Lower leg skin (tissue), 4 donors: ENCODE results near the gene HOXA7. TPM values are rescaled to one million over a fixed set of nuclear protein-coding genes. Genes with fewer than 3 reads are reported as not detected.
A peak's percentile ranks its signal among the peaks of the same experiment; 100 is the strongest.

ENCODE experiments used
- DNase-seq, 2 donors: peaks; one replicate each; pipeline ENCODE4 v3.0.0-alpha.2; 2019; ENCODE audit warnings: low spot score in 2 of 2
- H3K4me3 ChIP-seq: fragments of 200-600 bp; sonication (generic); 2 replicates; pipeline ENCODE4 v1.5.1; 2017; ENCODE audit warnings: mild to moderate bottlenecking, low read depth; ENCODE audit not compliant: poor library complexity, severe bottlenecking
- CTCF ChIP-seq, 3 donors: fragments of 450-650 bp; IDR thresholded peaks; one replicate each; pipeline ENCODE4 v1.5.1; 2016; ENCODE audit warnings: antibody characterized with exemption in 3 of 3, mild to moderate bottlenecking in 3 of 3, moderate library complexity in 2 of 3
- POLR2A ChIP-seq, 2 donors: fragments of 450-650 bp; IDR thresholded peaks; one replicate each; pipeline ENCODE4 v1.6.1; 2016 to 2017; ENCODE audit warnings: antibody characterized with exemption in 2 of 2, mild to moderate bottlenecking in 1 of 2, moderate library complexity in 1 of 2
- WGBS, 2 donors: methylation state at CpG; one replicate each; pipeline ENCODE4 v1.1.5; 2018; 5-methylcytosine and 5-hydroxymethylcytosine counted together
- intact Hi-C: fragments of 100-400 bp; cut with DNase I; formaldehyde crosslinking; loops from one replicate; pipeline ENCODE4 v1.15.0; 2023; ENCODE audit warnings: low total_unique reads
- total RNA-seq, 4 donors: library from RNA; depleted of rRNA; stranded (reverse); fragments of >200 nt; gene quantifications; one replicate each; pipeline ENCODE4 v1.1.0, GENCODE V29; 2016

HOXA7 gene
- total RNA-seq, 4 donors from 2014 or later = 10.0 to 26.1 (median 18.1) TPM

- no peak overlapping the region for H3K4me3 ChIP-seq
- TF ChIP-seq POLR2A (IDR thresholded peaks at IDR 0.05) (no peak), CTCF (IDR thresholded peaks at IDR 0.05) (no peak)
- peak in 1 of 2 donors; percentile 68 for DNase-seq
- intact Hi-C loops = no loop called here
- WGBS, 2 donors = 18 to 24% methylated on average over 2 of the region's 2 CpGs
These were observed 22.1 kb downstream of the HOXA7 start for GRCh38 chr7:27134392-27134791.

- peak in 1 of 2 donors; percentile 70 for DNase-seq
- no peak overlapping the region for H3K4me3 ChIP-seq
- TF ChIP-seq CTCF (IDR thresholded peaks at IDR 0.05) (no peak), POLR2A (IDR thresholded peaks at IDR 0.05) (no peak)
- WGBS, 2 donors = 75 to 81% methylated on average over 18 of the region's 18 CpGs
- intact Hi-C loops = no loop called here
These were observed 22.9 kb downstream of the HOXA7 start for GRCh38 chr7:27133409-27134231.

GRCh38 chr7:27132978-27133377 lies 23.5 kb downstream of the HOXA7 start:
- H3K4me3 ChIP-seq = no peak overlapping the region
- no peak for DNase-seq
- no peak for TF ChIP-seq CTCF (IDR thresholded peaks at IDR 0.05)
- no peak for TF ChIP-seq POLR2A (IDR thresholded peaks at IDR 0.05)
- intact Hi-C loops = no loop called here
- 72 to 74% methylated on average over 6 of the region's 6 CpGs for WGBS, 2 donors

- no peak for DNase-seq
- WGBS, 2 donors = 73 to 78% methylated on average over 2 of the region's 2 CpGs
- intact Hi-C loops = no loop called here
- no peak overlapping the region for H3K4me3 ChIP-seq
- no peak for TF ChIP-seq CTCF (IDR thresholded peaks at IDR 0.05)
- no peak for TF ChIP-seq POLR2A (IDR thresholded peaks at IDR 0.05)
These were observed 24.3 kb downstream of the HOXA7 start for GRCh38 chr7:27132214-27132613.

- WGBS, 2 donors = 35 to 41% methylated on average over 12 of the region's 12 CpGs
- intact Hi-C loops = no loop called here
- TF ChIP-seq POLR2A (IDR thresholded peaks at IDR 0.05) (no peak), CTCF (IDR thresholded peaks at IDR 0.05) (no peak)
- peak overlapping the region; percentile 53 for H3K4me3 ChIP-seq
- DNase-seq = no peak
These were observed 25.1 kb downstream of the HOXA7 start for GRCh38 chr7:27131390-27131819.
